Activated CD4-positive, alpha-beta T cell treated with anti-CD3 and anti-CD28 coated beads for 1 hour (primary cell): ENCODE measurements around the gene PTTG1IP2.
"Not testable (repeated sequence)": the region's sequence is repeated elsewhere in the genome, so short reads cannot be mapped to it uniquely, and the experiment has no call there.

ENCODE experiments used
- DNase-seq: peaks from one replicate; pipeline ENCODE4 v3.0.0-alpha.2; 2020

PTTG1IP2 gene

GRCh38 chr7:90469554-90469953, at the start of gene PTTG1IP2:
Gene PTTG1IP2, plus strand, starts transcription at chr7:90469639. Its CDS starts 148 bp downstream, at chr7:90469787.
- no peak for DNase-seq

- DNase-seq, result no peak
Measured at GRCh38 chr7:90421651-90422050, 47.8 kb upstream of the PTTG1IP2 start.

- DNase-seq, result no peak
Measured at GRCh38 chr7:90424720-90425119, 44.7 kb upstream of the PTTG1IP2 start.

- DNase-seq, result no peak
Measured at GRCh38 chr7:90425376-90425775, 44.1 kb upstream of the PTTG1IP2 start.

- DNase-seq, result no peak
Measured at GRCh38 chr7:90430614-90431460, 38.6 kb upstream of the PTTG1IP2 start.

GRCh38 chr7:90432752-90433151, 36.7 kb upstream of the PTTG1IP2 start:
- DNase-seq, result no peak

- no peak for DNase-seq
Measured at GRCh38 chr7:90433221-90433620, 36.2 kb upstream of the PTTG1IP2 start.

GRCh38 chr7:90445633-90446032, 23.8 kb upstream of the PTTG1IP2 start:
- no peak for DNase-seq

GRCh38 chr7:90446137-90446899, 23.1 kb upstream of the PTTG1IP2 start:
- no peak for DNase-seq

- no peak for DNase-seq
Measured at GRCh38 chr7:90453259-90453891, 16.1 kb upstream of the PTTG1IP2 start.

- DNase-seq, result no peak
Measured at GRCh38 chr7:90453931-90454330, 15.5 kb upstream of the PTTG1IP2 start.

GRCh38 chr7:90455163-90456030, 14.0 kb upstream of the PTTG1IP2 start:
- no peak for DNase-seq

- DNase-seq, result no peak
Measured at GRCh38 chr7:90458104-90458503, 11.3 kb upstream of the PTTG1IP2 start.

GRCh38 chr7:90459888-90460287, 9.6 kb upstream of the PTTG1IP2 start:
- DNase-seq, result no peak

GRCh38 chr7:90461219-90461618, 8.2 kb upstream of the PTTG1IP2 start:
- no peak for DNase-seq

GRCh38 chr7:90463151-90463628, 6.2 kb upstream of the PTTG1IP2 start:
- not testable (repeated sequence) for DNase-seq

- no peak for DNase-seq
Measured at GRCh38 chr7:90465816-90466215, 3.6 kb upstream of the PTTG1IP2 start.

- no peak for DNase-seq
Measured at GRCh38 chr7:90472805-90473540, 3.5 kb downstream of the PTTG1IP2 start.

- DNase-seq, result no peak
Measured at GRCh38 chr7:90473814-90474213, 4.4 kb downstream of the PTTG1IP2 start.

- no peak for DNase-seq
Measured at GRCh38 chr7:90474284-90475210, 5.1 kb downstream of the PTTG1IP2 start.

GRCh38 chr7:90483251-90483650, 13.8 kb downstream of the PTTG1IP2 start:
- DNase-seq, result no peak
